Peyer's patch (tissue), 4 donors: ENCODE measurements around the gene GLS.

Experiments
- CTCF ChIP-seq, 6 experiments: fragments of 450-650 bp in 4 of 6; fragments of 200-600 bp in 2 of 6; sonication (generic) in 1 of 6; IDR thresholded peaks; one replicate each; pipeline ENCODE4 v1.5.1; 2017 to 2019; ENCODE audit warnings: antibody characterized with exemption in 6 of 6, mild to moderate bottlenecking in 3 of 6, moderate library complexity in 1 of 6
- POLR2A ChIP-seq, 2 donors: fragments of 450-650 bp; IDR thresholded peaks; one replicate each; pipeline ENCODE4 v1.5.1; 2017; ENCODE audit warnings: antibody characterized with exemption in 2 of 2, mild to moderate bottlenecking in 2 of 2, moderate library complexity in 2 of 2

GRCh38 chr2:190953257-190953656, 72.6 kb downstream of the GLS start:
- TF ChIP-seq CTCF (IDR thresholded peaks at IDR 0.05) = no peak
- no peak for TF ChIP-seq POLR2A (IDR thresholded peaks at IDR 0.05)
